ENCODE data around the gene LILRB3.
"Not testable (repeated sequence)": the region's sequence is repeated elsewhere in the genome, so short reads cannot be mapped to it uniquely, and the experiment has no call there.

LILRB3 gene

GRCh38 chr19:54214734-54215133 is 8.1 kb downstream of the LILRB3 start:
- H3K18ac ChIP-seq (ENCODE audit: low read length); H2BK12ac ChIP-seq (ENCODE audit: low read length); H2BK5ac ChIP-seq (ENCODE audit: low read depth, low read length, poor library complexity); H2AK5ac ChIP-seq (ENCODE audit: low read length); H3K4me2 ChIP-seq (ENCODE audit: low read length); H2AFZ ChIP-seq (ENCODE audit: insufficient read depth, low read length, poor library complexity); H3K9ac ChIP-seq (ENCODE audit: low read length); H4K12ac ChIP-seq (ENCODE audit: low read depth, low read length); H4K91ac ChIP-seq (ENCODE audit: low read depth, low read length); H4K8ac ChIP-seq (ENCODE audit: low read depth, low read length); H3K14ac ChIP-seq (ENCODE audit: low read length); H2BK120ac ChIP-seq (ENCODE audit: insufficient read depth, low read length, poor library complexity); H3K4me3 ChIP-seq (ENCODE audit: low read depth, low read length); H3K23ac ChIP-seq (ENCODE audit: low read length); H3K79me2 ChIP-seq (ENCODE audit: control insufficient read depth, insufficient read depth, low read length, poor library complexity); DNase-seq; H3K4ac ChIP-seq (ENCODE audit: low read depth, low read length); H3K27ac ChIP-seq (ENCODE audit: low read depth, low read length); H3K79me1 ChIP-seq (ENCODE audit: low read length); H3K9me3 ChIP-seq (ENCODE audit: insufficient read depth, low read depth, low read length); H3K27me3 ChIP-seq (ENCODE audit: insufficient read depth, low read length): not testable (repeated sequence)
- WGBS (ENCODE audit: extremely low coverage, insufficient coverage, insufficient read length) = no CpG with 5 or more reads among the region's 19 CpGs
- Histone ChIP-seq H3K4me1 (ENCODE audit: control insufficient read depth in 1 of 2, insufficient read depth in 2 of 2, low read length in 2 of 2) (peaks cover 11 to 13% of the 10 kb centered on the region in 2 experiments), H3K36me3 (ENCODE audit: control insufficient read depth in 1 of 2, insufficient read depth in 2 of 2, low read length in 2 of 2) (peaks cover 8 to 19% of the 10 kb centered on the region in 2 experiments)

GRCh38 chr19:54214217-54214616 is 8.6 kb downstream of the LILRB3 start:
- DNase-seq; H3K23ac ChIP-seq (ENCODE audit: low read length); H4K91ac ChIP-seq (ENCODE audit: low read depth, low read length); H3K27me3 ChIP-seq (ENCODE audit: insufficient read depth, low read length); H3K4me3 ChIP-seq (ENCODE audit: low read depth, low read length); H3K4ac ChIP-seq (ENCODE audit: low read depth, low read length); H3K14ac ChIP-seq (ENCODE audit: low read length); H2BK5ac ChIP-seq (ENCODE audit: low read depth, low read length, poor library complexity); H2BK12ac ChIP-seq (ENCODE audit: low read length); H3K18ac ChIP-seq (ENCODE audit: low read length); H2AFZ ChIP-seq (ENCODE audit: insufficient read depth, low read length, poor library complexity); H4K8ac ChIP-seq (ENCODE audit: low read depth, low read length); H3K4me2 ChIP-seq (ENCODE audit: low read length); H4K12ac ChIP-seq (ENCODE audit: low read depth, low read length); H3K79me1 ChIP-seq (ENCODE audit: low read length); H3K9me3 ChIP-seq (ENCODE audit: insufficient read depth, low read depth, low read length); H3K79me2 ChIP-seq (ENCODE audit: control insufficient read depth, insufficient read depth, low read length, poor library complexity); H3K27ac ChIP-seq (ENCODE audit: low read depth, low read length); H2AK5ac ChIP-seq (ENCODE audit: low read length); H2BK120ac ChIP-seq (ENCODE audit: insufficient read depth, low read length, poor library complexity); H3K9ac ChIP-seq (ENCODE audit: low read length): not testable (repeated sequence)
- WGBS (ENCODE audit: extremely low coverage, insufficient coverage, insufficient read length) = no CpG with 5 or more reads among the region's 5 CpGs
- H3K36me3 ChIP-seq (ENCODE audit: control insufficient read depth in 1 of 2, insufficient read depth in 2 of 2, low read length in 2 of 2) = peaks cover 5 to 20% of the 10 kb centered on the region in 2 experiments
- peaks cover 14 to 16% of the 10 kb centered on the region in 2 experiments for H3K4me1 ChIP-seq (ENCODE audit: control insufficient read depth in 1 of 2, insufficient read depth in 2 of 2, low read length in 2 of 2)

GRCh38 chr19:54211235-54211634 is 11.6 kb downstream of the LILRB3 start:
- DNase-seq = no peak
- no peak overlapping the region for H2AK5ac ChIP-seq (ENCODE audit: low read length)
- H3K14ac ChIP-seq (ENCODE audit: low read length) = no peak overlapping the region
- H3K79me2 ChIP-seq (ENCODE audit: control insufficient read depth, insufficient read depth, low read length, poor library complexity) = no peaks in the 10 kb centered on the region
- no peaks in the 10 kb centered on the region for H3K9me3 ChIP-seq (ENCODE audit: insufficient read depth, low read depth, low read length)
- H4K12ac ChIP-seq (ENCODE audit: low read depth, low read length) = no peak overlapping the region
- no peak overlapping the region for H3K18ac ChIP-seq (ENCODE audit: low read length)
- H3K4me1 ChIP-seq (ENCODE audit: control insufficient read depth in 1 of 2, insufficient read depth in 2 of 2, low read length in 2 of 2) = peaks cover 13 to 19% of the 10 kb centered on the region in 2 experiments
- H4K91ac ChIP-seq (ENCODE audit: low read depth, low read length) = no peak overlapping the region
- no peak overlapping the region for H3K23ac ChIP-seq (ENCODE audit: low read length)
- WGBS (ENCODE audit: extremely low coverage, insufficient coverage, insufficient read length) = no CpG with 5 or more reads among the region's 12 CpGs
- no peaks in the 10 kb centered on the region for H3K27me3 ChIP-seq (ENCODE audit: insufficient read depth, low read length)
- no peak overlapping the region for H4K8ac ChIP-seq (ENCODE audit: low read depth, low read length)
- no peak overlapping the region for H3K27ac ChIP-seq (ENCODE audit: low read depth, low read length)
- H2BK5ac ChIP-seq (ENCODE audit: low read depth, low read length, poor library complexity) = no peak overlapping the region
- no peak overlapping the region for H3K4me2 ChIP-seq (ENCODE audit: low read length)
- H3K36me3 ChIP-seq (ENCODE audit: control insufficient read depth in 1 of 2, insufficient read depth in 2 of 2, low read length in 2 of 2) = peaks cover 29 to 44% of the 10 kb centered on the region in 2 experiments
- H2AFZ ChIP-seq (ENCODE audit: insufficient read depth, low read length, poor library complexity) = no peak overlapping the region
- H3K79me1 ChIP-seq (ENCODE audit: low read length) = no peaks in the 10 kb centered on the region
- H2BK120ac ChIP-seq (ENCODE audit: insufficient read depth, low read length, poor library complexity) = no peak overlapping the region
- H3K9ac ChIP-seq (ENCODE audit: low read length) = no peak overlapping the region
- no peak overlapping the region for H2BK12ac ChIP-seq (ENCODE audit: low read length)
- no peak overlapping the region for H3K4ac ChIP-seq (ENCODE audit: low read depth, low read length)
- no peak overlapping the region for H3K4me3 ChIP-seq (ENCODE audit: low read depth, low read length)

GRCh38 chr19:54209811-54210494 is 12.9 kb downstream of the LILRB3 start:
- Histone ChIP-seq H3K4me3 (ENCODE audit: low read depth, low read length) (no peak overlapping the region), H3K36me3 (ENCODE audit: control insufficient read depth in 1 of 2, insufficient read depth in 2 of 2, low read length in 2 of 2) (peaks cover 38 to 55% of the 10 kb centered on the region in 2 experiments), H3K79me2 (ENCODE audit: control insufficient read depth, insufficient read depth, low read length, poor library complexity) (no peaks in the 10 kb centered on the region), H2BK12ac (ENCODE audit: low read length) (no peak overlapping the region), H3K9me3 (ENCODE audit: insufficient read depth, low read depth, low read length) (no peaks in the 10 kb centered on the region), H3K4me1 (ENCODE audit: control insufficient read depth in 1 of 2, insufficient read depth in 2 of 2, low read length in 2 of 2) (peaks cover 13 to 19% of the 10 kb centered on the region in 2 experiments), H4K91ac (ENCODE audit: low read depth, low read length) (no peak overlapping the region), H2BK120ac (ENCODE audit: insufficient read depth, low read length, poor library complexity) (no peak overlapping the region), H3K27me3 (ENCODE audit: insufficient read depth, low read length) (no peaks in the 10 kb centered on the region), H2AK5ac (ENCODE audit: low read length) (no peak overlapping the region), H3K23ac (ENCODE audit: low read length) (no peak overlapping the region), H4K8ac (ENCODE audit: low read depth, low read length) (no peak overlapping the region), H3K79me1 (ENCODE audit: low read length) (no peaks in the 10 kb centered on the region), H4K12ac (ENCODE audit: low read depth, low read length) (no peak overlapping the region), H3K9ac (ENCODE audit: low read length) (no peak overlapping the region), H3K14ac (ENCODE audit: low read length) (no peak overlapping the region), H3K4me2 (ENCODE audit: low read length) (no peak overlapping the region), H3K18ac (ENCODE audit: low read length) (no peak overlapping the region), H3K27ac (ENCODE audit: low read depth, low read length) (no peak overlapping the region), H2AFZ (ENCODE audit: insufficient read depth, low read length, poor library complexity) (no peak overlapping the region), H3K4ac (ENCODE audit: low read depth, low read length) (no peak overlapping the region), H2BK5ac (ENCODE audit: low read depth, low read length, poor library complexity) (no peak overlapping the region)
- peak; percentile 49 to 61 for DNase-seq
- no CpG with 5 or more reads among the region's 10 CpGs for WGBS (ENCODE audit: extremely low coverage, insufficient coverage, insufficient read length)

All from trophoblast cell (in vitro differentiated cells and primary cell).